CD4-positive, alpha-beta T cell (primary cell): ENCODE measurements around the gene ANP32D. TPM values are rescaled to one million over a fixed set of nuclear protein-coding genes. Genes with fewer than 3 reads are reported as not detected.
"Not testable (repeated sequence)": the region's sequence is repeated elsewhere in the genome, so short reads cannot be mapped to it uniquely, and the experiment has no call there.

Source experiments
- ATAC-seq: fragments of 200-7000 bp; cut with Tn5 transposase; one replicate; pipeline ENCODE4 v1.10.0; 2022; ENCODE audit warnings: mild to moderate bottlenecking; ENCODE audit not compliant: poor library complexity
- CTCF ChIA-PET: fragments of 350-600 bp; sonication (Branson Sonifier 250); formaldehyde crosslinking; loops from one replicate; lab custom pipeline; 2021; ENCODE audit warnings: antibody characterized with exemption, inconsistent platforms; lab: Charles Lee
- POLR2A ChIA-PET: fragments of 350-600 bp; sonication (Branson Sonifier 250); formaldehyde crosslinking; loops from one replicate; lab custom pipeline; 2021; ENCODE audit warnings: antibody characterized with exemption, inconsistent platforms; lab: Charles Lee
- DNase-seq, 14 experiments: peaks; one replicate each; pipeline ENCODE4 v3.0.0-alpha.2; 2013 to 2020; ENCODE audit warnings: mixed read lengths in 2 of 14
- H3K27ac ChIP-seq, 2 donors: one replicate each; pipeline versions ENCODE4 v1.5.1 to v1.7.0; 2013; ENCODE audit warnings: low read length in 2 of 2, low read depth in 1 of 2, mild to moderate bottlenecking in 1 of 2
- H3K27me3 ChIP-seq, 2 experiments: 1 replicate in 1 of 2; 2 replicates in 1 of 2; pipeline versions ENCODE4 v1.6.1 to v1.7.0; 2013; ENCODE audit warnings: low read length in 2 of 2, control low read depth in 1 of 2, mild to moderate bottlenecking in 1 of 2, moderate library complexity in 1 of 2; ENCODE audit not compliant: insufficient read depth in 2 of 2, control insufficient read depth in 1 of 2
- H3K36me3 ChIP-seq: one replicate; pipeline ENCODE4 v1.6.1; 2013; ENCODE audit warnings: low read length, control low read depth; ENCODE audit not compliant: insufficient read depth
- H3K4me1 ChIP-seq: one replicate; pipeline ENCODE4 v1.6.1; 2013; ENCODE audit warnings: low read length, control low read depth; ENCODE audit not compliant: insufficient read depth
- H3K4me3 ChIP-seq: one replicate; pipeline ENCODE4 v1.5.1; 2013; ENCODE audit warnings: mild to moderate bottlenecking, low read length, moderate library complexity
- H3K9me3 ChIP-seq, 2 experiments: 1 replicate in 1 of 2; 2 replicates in 1 of 2; pipeline versions ENCODE4 v1.6.1 to v1.7.0; 2013; ENCODE audit warnings: low read length in 2 of 2, mild to moderate bottlenecking in 2 of 2, control low read depth in 1 of 2, moderate library complexity in 1 of 2; ENCODE audit not compliant: control insufficient read depth in 1 of 2, insufficient read depth in 1 of 2
- H3K27ac Mint-ChIP-seq: one replicate; pipeline ENCODE4 v1.8.0; 2020; ENCODE audit warnings: mixed read lengths
- H3K27me3 Mint-ChIP-seq: one replicate; pipeline ENCODE4 v1.8.0; 2021; ENCODE audit warnings: mixed read lengths
- H3K36me3 Mint-ChIP-seq: one replicate; pipeline ENCODE4 v1.8.0; 2021; ENCODE audit warnings: low read depth, mixed read lengths
- H3K4me1 Mint-ChIP-seq: one replicate; pipeline ENCODE4 v1.8.0; 2021; ENCODE audit warnings: low read depth, mixed read lengths
- H3K4me3 Mint-ChIP-seq: one replicate; pipeline ENCODE4 v1.8.0; 2020; ENCODE audit warnings: mild to moderate bottlenecking, mixed read lengths
- H3K9me3 Mint-ChIP-seq: one replicate; pipeline ENCODE4 v1.8.0; 2020; ENCODE audit warnings: mixed read lengths
- CTCF ChIP-seq: fragments of 200-600 bp; IDR thresholded peaks from one replicate; pipeline ENCODE4 v1.8.0; 2022; ENCODE audit warnings: antibody characterized with exemption, mild to moderate bottlenecking
- intact Hi-C, 2 experiments: fragments of 100-400 bp; cut with DNase I in 1 of 2; cut with micrococcal nuclease in 1 of 2; formaldehyde crosslinking; loops; one replicate each; pipeline versions ENCODE4 v1.15.1 to v1.9.0; 2023 to 2025; cut with DNase I, micrococcal nuclease
- total RNA-seq, 174 experiments: library from RNA in 2 of 174; stranded (reverse) in 2 of 174; gene quantifications; one replicate each; pipeline ENCODE4 v1.2.3 and lab custom pipeline; 2021 to 2026

Gene ANP32D
- total RNA-seq, 2 experiments from 2014 or later, result not detected

- H3K36me3 ChIP-seq, result no peaks in the 10 kb centered on the region
- Mint-ChIP-seq H3K27ac (no peak overlapping the region), H3K9me3 (peaks cover 2% of the 10 kb centered on the region), H3K36me3 (no peaks in the 10 kb centered on the region), H3K4me3 (no peak overlapping the region), H3K27me3 (peaks cover 21% of the 10 kb centered on the region), H3K4me1 (no peaks in the 10 kb centered on the region)
- H3K27me3 ChIP-seq, result no peaks in the 10 kb centered on the region
- ChIA-PET POLR2A (interaction anchor here (0.6 to 1.4 kb wide), 2 partner anchors 257 to 349 kb away, joined by 3 read pairs; partner anchors contain the start of gene SENP1), CTCF (interaction anchor here (0.5 to 2.4 kb wide), 7 partner anchors 127 to 512 kb away, joined by 3 to 6 read pairs (median 3); no protein-coding TSS in a partner anchor)
- ATAC-seq, result peak; percentile 65
- H3K4me3 ChIP-seq, result no peak overlapping the region
- H3K4me1 ChIP-seq, result no peaks in the 10 kb centered on the region
- intact Hi-C loops, result loop anchor here (2.0 to 10.0 kb wide), 5 partner anchors 200 to 740 kb away; no protein-coding TSS in a partner anchor
- TF ChIP-seq CTCF, result peak; percentile 58
- peaks cover 0 to 7% of the 10 kb centered on the region in 2 experiments for H3K9me3 ChIP-seq
- DNase-seq, result peak in 3 of 14 experiments; percentile 46 to 59 (median 51)
- no peak overlapping the region for H3K27ac ChIP-seq
Observed at GRCh38 chr12:48454667-48455066, 17.7 kb upstream of the ANP32D start.

- intact Hi-C loops, result loop anchor here (2.0 to 10.0 kb wide), 5 partner anchors 200 to 740 kb away; no protein-coding TSS in a partner anchor
- H3K27ac Mint-ChIP-seq, result no peak overlapping the region
- H3K36me3 ChIP-seq, result no peaks in the 10 kb centered on the region
- no peak for DNase-seq
- H3K4me1 Mint-ChIP-seq, result no peaks in the 10 kb centered on the region
- no peak overlapping the region for H3K4me3 Mint-ChIP-seq
- H3K27me3 Mint-ChIP-seq, result peaks cover 25% of the 10 kb centered on the region
- ChIA-PET POLR2A (interaction anchor here (1.4 kb wide), 1 partner anchor 349 kb away, joined by 3 read pairs; the partner anchor contains the start of gene SENP1), CTCF (interaction anchor here (1.0 to 2.4 kb wide), 3 partner anchors 168 to 513 kb away, joined by 3 to 6 read pairs (median 3); no protein-coding TSS in a partner anchor)
- no peak for TF ChIP-seq CTCF
- no peak for ATAC-seq
- no peaks in the 10 kb centered on the region for H3K36me3 Mint-ChIP-seq
- no peaks in the 10 kb centered on the region for H3K4me1 ChIP-seq
- H3K9me3 Mint-ChIP-seq, result no peaks in the 10 kb centered on the region
- peaks cover 0 to 3% of the 10 kb centered on the region in 2 experiments for H3K27me3 ChIP-seq
- peaks cover 0 to 2% of the 10 kb centered on the region in 2 experiments for H3K9me3 ChIP-seq
- no peak overlapping the region for H3K4me3 ChIP-seq
- H3K27ac ChIP-seq, result no peak overlapping the region
Observed at GRCh38 chr12:48455116-48455515, 17.2 kb upstream of the ANP32D start.

GRCh38 chr12:48459259-48459658 is 13.1 kb upstream of the ANP32D start:
- TF ChIP-seq CTCF, result no peak
- H3K27ac Mint-ChIP-seq, result no peak overlapping the region
- H3K4me3 ChIP-seq, result no peak overlapping the region
- no peaks in the 10 kb centered on the region for H3K9me3 Mint-ChIP-seq
- intact Hi-C loops, result loop anchor here (5.0 to 10.0 kb wide), 4 partner anchors 204 to 744 kb away; no protein-coding TSS in a partner anchor
- no peaks in the 10 kb centered on the region for H3K4me1 Mint-ChIP-seq
- ChIA-PET POLR2A (no interaction called here), CTCF (no interaction called here)
- H3K36me3 ChIP-seq, result no peaks in the 10 kb centered on the region
- no peak overlapping the region for H3K27ac ChIP-seq
- H3K4me3 Mint-ChIP-seq, result no peak overlapping the region
- DNase-seq, result no peak
- no peaks in the 10 kb centered on the region for H3K4me1 ChIP-seq
- no peaks in the 10 kb centered on the region for H3K36me3 Mint-ChIP-seq
- no peaks in the 10 kb centered on the region for H3K9me3 ChIP-seq
- peaks cover 0 to 3% of the 10 kb centered on the region in 2 experiments for H3K27me3 ChIP-seq
- ATAC-seq, result no peak
- peaks cover 40% of the 10 kb centered on the region for H3K27me3 Mint-ChIP-seq

- H3K9me3 ChIP-seq, result peaks cover 0 to 25% of the 10 kb centered on the region in 2 experiments
- H3K36me3 Mint-ChIP-seq, POLR2A ChIA-PET, H3K4me1 Mint-ChIP-seq, H3K4me3 Mint-ChIP-seq, H3K27me3 ChIP-seq, intact Hi-C loops, H3K4me1 ChIP-seq, H3K27ac ChIP-seq, ATAC-seq, H3K36me3 ChIP-seq, H3K4me3 ChIP-seq, DNase-seq, H3K27ac Mint-ChIP-seq, CTCF ChIA-PET: not testable (repeated sequence)
- peaks cover 16% of the 10 kb centered on the region for H3K27me3 Mint-ChIP-seq
- H3K9me3 Mint-ChIP-seq, result peaks cover 26% of the 10 kb centered on the region
Observed at GRCh38 chr12:48469027-48469426, 3.3 kb upstream of the ANP32D start.
